Ishikawa (cell line): Measurements from ENCODE around the gene GRIK1.

Experiments
- CEBPB ChIP-seq: IDR thresholded peaks from 2 replicates; pipeline ENCODE4 v1.6.1; 2012
- CREB1 ChIP-seq: IDR thresholded peaks from 2 replicates; pipeline ENCODE4 v1.6.1; 2012; ENCODE audit warnings: low read depth
- EGR1 ChIP-seq: IDR thresholded peaks from 2 replicates; pipeline ENCODE4 v1.6.1; 2012
- EP300 ChIP-seq: IDR thresholded peaks from 2 replicates; pipeline ENCODE4 v1.6.1; 2012; ENCODE audit warnings: borderline replicate concordance
- FOXM1 ChIP-seq: IDR thresholded peaks from 2 replicates; pipeline ENCODE4 v1.6.1; 2012; ENCODE audit warnings: low read depth, borderline replicate concordance
- MAX ChIP-seq: IDR thresholded peaks from 2 replicates; pipeline ENCODE4 v1.6.1; 2012
- NFIC ChIP-seq: IDR thresholded peaks from 2 replicates; pipeline ENCODE4 v1.6.1; 2012
- RAD21 ChIP-seq: IDR thresholded peaks from 2 replicates; pipeline ENCODE4 v1.6.1; 2012; ENCODE audit warnings: low read depth
- TAF1 ChIP-seq: IDR thresholded peaks from 2 replicates; pipeline ENCODE4 v1.6.1; 2012; ENCODE audit warnings: low read depth, mild to moderate bottlenecking
- TCF12 ChIP-seq: IDR thresholded peaks from 2 replicates; pipeline ENCODE4 v1.6.1; 2012; ENCODE audit warnings: low read depth
- TEAD4 ChIP-seq: IDR thresholded peaks from 2 replicates; pipeline ENCODE4 v1.6.1; 2012
- YY1 ChIP-seq: IDR thresholded peaks from 2 replicates; pipeline ENCODE4 v1.6.1; 2012; ENCODE audit warnings: low read depth
- ZBTB7A ChIP-seq: IDR thresholded peaks from 2 replicates; pipeline ENCODE4 v1.6.1; 2012; ENCODE audit warnings: low read depth
- TF ChIP-seq, protein P1 (sequence below): IDR thresholded peaks from 2 replicates; pipeline ENCODE4 v1.6.1; 2012
- TF ChIP-seq, protein P2 (sequence below): IDR thresholded peaks from 2 replicates; pipeline ENCODE4 v1.6.1; 2012; ENCODE audit warnings: low read depth, mild to moderate bottlenecking

GRIK1 gene

DNA sequence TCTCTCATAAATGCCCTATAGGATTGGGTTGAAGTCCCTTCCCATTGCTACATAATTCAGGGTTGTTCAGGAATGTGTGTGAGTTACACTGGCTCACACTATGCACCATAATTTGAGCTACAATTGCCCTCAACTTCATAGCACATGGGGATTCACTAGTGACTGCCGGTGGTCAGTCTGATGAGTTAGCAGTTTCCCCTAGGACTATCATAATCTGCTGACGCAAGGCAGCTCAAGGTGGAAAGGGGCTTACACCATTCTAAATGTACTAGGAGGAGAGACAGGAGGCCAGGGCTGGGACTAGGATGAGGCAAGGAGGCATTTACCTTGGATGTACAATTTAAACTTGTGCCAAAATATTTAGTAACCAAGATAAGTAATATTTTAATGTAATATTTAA lies 224.7 kb downstream of the GRIK1 start:
- TF ChIP-seq, protein P1, sequence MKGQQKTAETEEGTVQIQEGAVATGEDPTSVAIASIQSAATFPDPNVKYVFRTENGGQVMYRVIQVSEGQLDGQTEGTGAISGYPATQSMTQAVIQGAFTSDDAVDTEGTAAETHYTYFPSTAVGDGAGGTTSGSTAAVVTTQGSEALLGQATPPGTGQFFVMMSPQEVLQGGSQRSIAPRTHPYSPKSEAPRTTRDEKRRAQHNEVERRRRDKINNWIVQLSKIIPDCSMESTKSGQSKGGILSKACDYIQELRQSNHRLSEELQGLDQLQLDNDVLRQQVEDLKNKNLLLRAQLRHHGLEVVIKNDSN: no peak
- no peak for TF ChIP-seq EGR1

DNA sequence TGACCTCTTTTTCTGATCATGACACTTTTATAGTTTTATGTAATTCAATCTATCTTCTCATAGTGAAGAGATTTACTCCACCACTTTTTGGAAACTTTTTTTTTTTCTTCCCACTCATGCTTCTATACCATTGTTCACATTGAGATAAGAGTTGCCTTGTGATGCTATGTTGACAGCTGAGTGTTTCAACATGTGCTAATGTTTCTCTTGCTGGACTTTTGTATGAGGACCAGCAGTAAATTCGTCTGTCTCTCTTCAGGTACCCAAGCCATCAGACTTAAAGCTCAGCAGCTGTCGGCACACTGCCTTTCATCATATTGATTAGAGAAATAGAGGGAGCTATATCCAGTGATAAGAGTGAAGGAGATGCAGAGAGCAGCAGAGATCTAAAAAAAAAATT lies 227.0 kb downstream of the GRIK1 start:
- TF ChIP-seq FOXM1: no peak
- TF ChIP-seq EP300: no peak
- TF ChIP-seq TCF12: no peak
- no peak for TF ChIP-seq RAD21
- TF ChIP-seq EGR1: no peak
- TF ChIP-seq NFIC: no peak

- TF ChIP-seq RAD21: no peak
- no peak for TF ChIP-seq YY1
- TF ChIP-seq CEBPB: no peak
- no peak for TF ChIP-seq CREB1
- TF ChIP-seq, protein P2, sequence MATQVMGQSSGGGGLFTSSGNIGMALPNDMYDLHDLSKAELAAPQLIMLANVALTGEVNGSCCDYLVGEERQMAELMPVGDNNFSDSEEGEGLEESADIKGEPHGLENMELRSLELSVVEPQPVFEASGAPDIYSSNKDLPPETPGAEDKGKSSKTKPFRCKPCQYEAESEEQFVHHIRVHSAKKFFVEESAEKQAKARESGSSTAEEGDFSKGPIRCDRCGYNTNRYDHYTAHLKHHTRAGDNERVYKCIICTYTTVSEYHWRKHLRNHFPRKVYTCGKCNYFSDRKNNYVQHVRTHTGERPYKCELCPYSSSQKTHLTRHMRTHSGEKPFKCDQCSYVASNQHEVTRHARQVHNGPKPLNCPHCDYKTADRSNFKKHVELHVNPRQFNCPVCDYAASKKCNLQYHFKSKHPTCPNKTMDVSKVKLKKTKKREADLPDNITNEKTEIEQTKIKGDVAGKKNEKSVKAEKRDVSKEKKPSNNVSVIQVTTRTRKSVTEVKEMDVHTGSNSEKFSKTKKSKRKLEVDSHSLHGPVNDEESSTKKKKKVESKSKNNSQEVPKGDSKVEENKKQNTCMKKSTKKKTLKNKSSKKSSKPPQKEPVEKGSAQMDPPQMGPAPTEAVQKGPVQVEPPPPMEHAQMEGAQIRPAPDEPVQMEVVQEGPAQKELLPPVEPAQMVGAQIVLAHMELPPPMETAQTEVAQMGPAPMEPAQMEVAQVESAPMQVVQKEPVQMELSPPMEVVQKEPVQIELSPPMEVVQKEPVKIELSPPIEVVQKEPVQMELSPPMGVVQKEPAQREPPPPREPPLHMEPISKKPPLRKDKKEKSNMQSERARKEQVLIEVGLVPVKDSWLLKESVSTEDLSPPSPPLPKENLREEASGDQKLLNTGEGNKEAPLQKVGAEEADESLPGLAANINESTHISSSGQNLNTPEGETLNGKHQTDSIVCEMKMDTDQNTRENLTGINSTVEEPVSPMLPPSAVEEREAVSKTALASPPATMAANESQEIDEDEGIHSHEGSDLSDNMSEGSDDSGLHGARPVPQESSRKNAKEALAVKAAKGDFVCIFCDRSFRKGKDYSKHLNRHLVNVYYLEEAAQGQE: no peak
- no peak for TF ChIP-seq ZBTB7A
- TF ChIP-seq MAX: no peak
- no peak for TF ChIP-seq EP300
- TF ChIP-seq, protein P1: no peak
- TF ChIP-seq TAF1: no peak
- no peak for TF ChIP-seq TCF12
- no peak for TF ChIP-seq NFIC
- no peak for TF ChIP-seq FOXM1
- no peak for TF ChIP-seq EGR1
- TF ChIP-seq TEAD4: no peak
Observed at GRCh38 chr21:29711236-29711635, 228.6 kb downstream of the GRIK1 start.

DNA sequence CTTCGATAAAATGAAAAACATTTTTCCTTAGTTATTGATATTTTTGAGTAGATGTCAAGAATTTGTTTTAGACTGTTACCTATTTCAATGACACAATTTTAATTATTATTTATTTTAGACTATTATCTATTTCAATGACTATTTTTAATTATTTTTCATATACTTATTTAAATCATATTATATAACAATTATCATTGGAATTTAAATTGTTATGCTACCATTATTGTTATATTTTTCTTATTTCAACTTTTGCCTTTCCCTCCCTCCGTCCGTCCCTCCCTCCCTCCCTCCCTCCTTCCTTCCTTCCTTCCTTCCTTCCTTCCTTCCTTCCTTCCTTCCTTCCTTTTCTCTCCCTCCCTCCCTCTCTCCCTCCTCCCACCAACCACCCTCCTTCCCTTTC lies 229.3 kb downstream of the GRIK1 start:
- TF ChIP-seq RAD21: no peak
- TF ChIP-seq EP300: no peak
- no peak for TF ChIP-seq TAF1
- TF ChIP-seq TCF12: no peak
- TF ChIP-seq CEBPB: no peak
- no peak for TF ChIP-seq ZBTB7A
- TF ChIP-seq TEAD4: no peak
- no peak for TF ChIP-seq NFIC
- TF ChIP-seq FOXM1: no peak
- TF ChIP-seq, protein P1: no peak
- TF ChIP-seq, protein P2: no peak
- no peak for TF ChIP-seq EGR1
- TF ChIP-seq CREB1: no peak
- no peak for TF ChIP-seq MAX
- TF ChIP-seq YY1: no peak

GRCh38 chr21:29708401-29708800 lies 231.4 kb downstream of the GRIK1 start:
- TF ChIP-seq, protein P1: no peak
- TF ChIP-seq CREB1: no peak
- TF ChIP-seq TAF1: no peak

GRCh38 chr21:29704719-29705118 lies 235.1 kb downstream of the GRIK1 start:
- TF ChIP-seq TEAD4: no peak
- TF ChIP-seq, protein P2: no peak
- TF ChIP-seq, protein P1: no peak
- TF ChIP-seq TCF12: no peak
- no peak for TF ChIP-seq EP300
- no peak for TF ChIP-seq ZBTB7A
- TF ChIP-seq EGR1: no peak
- TF ChIP-seq FOXM1: no peak
- TF ChIP-seq RAD21: no peak
- TF ChIP-seq CEBPB: no peak
- no peak for TF ChIP-seq NFIC
- no peak for TF ChIP-seq CREB1
- no peak for TF ChIP-seq YY1
- no peak for TF ChIP-seq TAF1
- no peak for TF ChIP-seq MAX
